Measurements from ENCODE around the gene MRPL50. TPM values are rescaled to one million over a fixed set of nuclear protein-coding genes. Genes with fewer than 3 reads are reported as not detected.

Gene MRPL50
- total RNA-seq, 1 donor from 2014 or later, result 10.9 TPM

GRCh38 chr9:101381833-101382342 is 16.5 kb downstream of the MRPL50 start:
- Histone ChIP-seq H3K36me3 (ENCODE audit: control insufficient read depth, insufficient read depth, low read length) (no peaks in the 10 kb centered on the region), H3K4me3 (ENCODE audit: low read depth, low read length) (no peak overlapping the region), H3K27me3 (ENCODE audit: control insufficient read depth, insufficient read depth, low read length) (no peaks in the 10 kb centered on the region)
- no peak for DNase-seq (ENCODE audit: low read depth)
- TF ChIP-seq CTCF (IDR thresholded peaks at IDR 0.05; ENCODE audit: insufficient read depth, low read length, poor library complexity, severe bottlenecking), result no peak

- TF ChIP-seq CTCF (IDR thresholded peaks at IDR 0.05; ENCODE audit: insufficient read depth, low read length, poor library complexity, severe bottlenecking), result no peak
- no peaks in the 10 kb centered on the region for H3K27me3 ChIP-seq (ENCODE audit: control insufficient read depth, insufficient read depth, low read length)
- H3K36me3 ChIP-seq (ENCODE audit: control insufficient read depth, insufficient read depth, low read length), result no peaks in the 10 kb centered on the region
- DNase-seq (ENCODE audit: low read depth), result no peak
- no peak overlapping the region for H3K4me3 ChIP-seq (ENCODE audit: low read depth, low read length)
These were observed 17.3 kb downstream of the MRPL50 start for GRCh38 chr9:101381118-101381517.

GRCh38 chr9:101380295-101380694 is 18.1 kb downstream of the MRPL50 start:
- no peak overlapping the region for H3K4me3 ChIP-seq (ENCODE audit: low read depth, low read length)
- TF ChIP-seq CTCF (IDR thresholded peaks at IDR 0.05; ENCODE audit: insufficient read depth, low read length, poor library complexity, severe bottlenecking), result no peak
- no peaks in the 10 kb centered on the region for H3K27me3 ChIP-seq (ENCODE audit: control insufficient read depth, insufficient read depth, low read length)
- DNase-seq (ENCODE audit: low read depth), result no peak
- no peaks in the 10 kb centered on the region for H3K36me3 ChIP-seq (ENCODE audit: control insufficient read depth, insufficient read depth, low read length)

- TF ChIP-seq CTCF (IDR thresholded peaks at IDR 0.05; ENCODE audit: insufficient read depth, low read length, poor library complexity, severe bottlenecking), result no peak
- no peak for DNase-seq (ENCODE audit: low read depth)
- Histone ChIP-seq H3K36me3 (ENCODE audit: control insufficient read depth, insufficient read depth, low read length) (no peaks in the 10 kb centered on the region), H3K4me3 (ENCODE audit: low read depth, low read length) (no peak overlapping the region), H3K27me3 (ENCODE audit: control insufficient read depth, insufficient read depth, low read length) (no peaks in the 10 kb centered on the region)
These were observed 22.1 kb downstream of the MRPL50 start for GRCh38 chr9:101376111-101376848.

GRCh38 chr9:101375546-101375945 is 22.9 kb downstream of the MRPL50 start:
- Histone ChIP-seq H3K27me3 (ENCODE audit: control insufficient read depth, insufficient read depth, low read length) (no peaks in the 10 kb centered on the region), H3K36me3 (ENCODE audit: control insufficient read depth, insufficient read depth, low read length) (no peaks in the 10 kb centered on the region), H3K4me3 (ENCODE audit: low read depth, low read length) (no peak overlapping the region)
- TF ChIP-seq CTCF (IDR thresholded peaks at IDR 0.05; ENCODE audit: insufficient read depth, low read length, poor library complexity, severe bottlenecking), result no peak
- no peak for DNase-seq (ENCODE audit: low read depth)

Measured in kidney epithelial cell (primary cell).